Measurements from ENCODE around the gene CTSE. TPM values are rescaled to one million over a fixed set of nuclear protein-coding genes. Genes with fewer than 3 reads are reported as not detected.

The CTSE gene
- total and polyA plus RNA-seq, 9 of the 15 experiments (the other 6 are each of a cell fraction or from before 2014, with no cell fraction given), result 0.04 to 0.18 (median 0.09) TPM; not detected in 4

- TF ChIP-seq SMAD1 (IDR thresholded peaks at IDR 0.05; ENCODE audit: low read depth, low read length, partially characterized antibody) (no peak), ZNF212 (CRISPR knock-in tag; IDR thresholded peaks at IDR 0.05) (no peak), ETV6 (IDR thresholded peaks at IDR 0.05; ENCODE audit: borderline replicate concordance in 1 of 2, low read depth in 2 of 2, low read length in 1 of 2) (no peak), ETV6 (CRISPR knock-in tag; IDR thresholded peaks at IDR 0.05; ENCODE audit: borderline replicate concordance) (no peak), C11orf30 (IDR thresholded peaks at IDR 0.05; ENCODE audit: low read depth) (no peak), ARID1B (IDR thresholded peaks at IDR 0.05) (no peak), SMARCA4 (IDR thresholded peaks at IDR 0.05) (no peak), NONO (IDR thresholded peaks at IDR 0.05; ENCODE audit: low read depth in 2 of 2, low read length in 1 of 2) (no peak), ILK (tag; IDR thresholded peaks at IDR 0.05; ENCODE audit: borderline replicate concordance, low read depth) (no peak), POLR2A (conservative IDR thresholded peaks at IDR 0.05) (no peak), SAFB2 (IDR thresholded peaks at IDR 0.05; ENCODE audit: borderline replicate concordance, low read depth, low read length, severe bottlenecking) (no peak), ZBED1 (IDR thresholded peaks at IDR 0.05) (no peak), ZNF57 (CRISPR knock-in tag; IDR thresholded peaks at IDR 0.05) (no peak), EP300 (IDR thresholded peaks at IDR 0.05; ENCODE audit: low read length) (no peak), TOE1 (IDR thresholded peaks at IDR 0.05; ENCODE audit: borderline replicate concordance) (no peak), TOE1 (CRISPR knock-in tag; IDR thresholded peaks at IDR 0.05; ENCODE audit: borderline replicate concordance, low read depth) (no peak), HNRNPLL (IDR thresholded peaks at IDR 0.05; ENCODE audit: low read depth, low read length, poor library complexity, severe bottlenecking) (no peak), POLR2AphosphoS2 (IDR thresholded peaks at IDR 0.05; ENCODE audit: low read length) (no peak), RBM34 (IDR thresholded peaks at IDR 0.05; ENCODE audit: borderline replicate concordance, insufficient read depth, low read length) (no peak), RB1 (IDR thresholded peaks at IDR 0.05; ENCODE audit: low read depth) (no peak; the same call in 1 of the 2 replicates), ZNF224 (CRISPR knock-in tag; IDR thresholded peaks at IDR 0.05) (no peak), ZNF347 (CRISPR knock-in tag; IDR thresholded peaks at IDR 0.05; ENCODE audit: low read depth) (no peak), NR2C2 (CRISPR knock-in tag; IDR thresholded peaks at IDR 0.05) (no peak), NR2C2 (tag; IDR thresholded peaks at IDR 0.05) (no peak), KLF1 (tag; IDR thresholded peaks at IDR 0.05) (no peak), ZFX (CRISPR knock-in tag; IDR thresholded peaks at IDR 0.05) (no peak), HDAC2 (IDR thresholded peaks at IDR 0.05) (peak; percentile 71; the same call in 1 of the 2 replicates), NR4A1 (CRISPR knock-in tag; IDR thresholded peaks at IDR 0.05) (no peak), NR4A1 (tag; IDR thresholded peaks at IDR 0.05) (no peak)
- TF ChIP-seq, protein P1, sequence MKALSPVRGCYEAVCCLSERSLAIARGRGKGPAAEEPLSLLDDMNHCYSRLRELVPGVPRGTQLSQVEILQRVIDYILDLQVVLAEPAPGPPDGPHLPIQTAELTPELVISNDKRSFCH (CRISPR knock-in tag; IDR thresholded peaks at IDR 0.05), result no peak
- TF ChIP-seq, protein P1 (tag; IDR thresholded peaks at IDR 0.05), result no peak
- TF ChIP-seq, protein P2, sequence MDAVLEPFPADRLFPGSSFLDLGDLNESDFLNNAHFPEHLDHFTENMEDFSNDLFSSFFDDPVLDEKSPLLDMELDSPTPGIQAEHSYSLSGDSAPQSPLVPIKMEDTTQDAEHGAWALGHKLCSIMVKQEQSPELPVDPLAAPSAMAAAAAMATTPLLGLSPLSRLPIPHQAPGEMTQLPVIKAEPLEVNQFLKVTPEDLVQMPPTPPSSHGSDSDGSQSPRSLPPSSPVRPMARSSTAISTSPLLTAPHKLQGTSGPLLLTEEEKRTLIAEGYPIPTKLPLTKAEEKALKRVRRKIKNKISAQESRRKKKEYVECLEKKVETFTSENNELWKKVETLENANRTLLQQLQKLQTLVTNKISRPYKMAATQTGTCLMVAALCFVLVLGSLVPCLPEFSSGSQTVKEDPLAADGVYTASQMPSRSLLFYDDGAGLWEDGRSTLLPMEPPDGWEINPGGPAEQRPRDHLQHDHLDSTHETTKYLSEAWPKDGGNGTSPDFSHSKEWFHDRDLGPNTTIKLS (IDR thresholded peaks at IDR 0.05; ENCODE audit: borderline replicate concordance, low read depth), result no peak
Observed at GRCh38 chr1:205977402-205978014, 46.2 kb downstream of the CTSE start (continued).
